ENCODE data around the gene USP25. TPM values are rescaled to one million over a fixed set of nuclear protein-coding genes. Genes with fewer than 3 reads are reported as not detected.

USP25 gene
- total RNA-seq, 5 donors from 2014 or later (not counting 1 experiment from before 2014, with no cell fraction given): 59.8 to 74.2 (median 61.9) TPM

DNA sequence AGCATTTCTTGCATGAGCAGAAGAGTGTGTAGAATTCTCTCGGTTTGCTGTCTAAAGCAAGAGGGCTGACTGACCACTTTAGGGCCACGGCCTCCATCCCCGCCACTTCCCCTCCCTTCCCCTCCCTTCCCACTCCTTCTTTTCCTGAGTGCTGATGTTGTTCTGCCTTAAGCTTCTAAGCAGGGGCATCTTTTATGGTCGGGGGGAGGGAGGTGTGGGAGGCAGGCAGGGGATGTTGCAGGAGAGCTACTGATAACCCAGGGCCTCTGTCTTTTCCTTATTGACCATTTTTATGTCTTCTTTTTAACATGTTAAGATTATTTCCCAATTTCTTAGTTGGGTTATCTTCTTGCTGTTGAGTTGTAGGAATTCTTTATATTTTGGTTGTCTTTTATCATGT lies 15.1 kb downstream of the USP25 start:
- H3K4me3 ChIP-seq (ENCODE audit: control insufficient read depth in 1 of 2, extremely low read depth in 1 of 2, low read length in 1 of 2): no peak overlapping the region
- no peaks in the 10 kb centered on the region for H3K27me3 ChIP-seq (replicated peaks in 1 of 2; ENCODE audit: control insufficient read depth in 2 of 2, extremely low read depth in 1 of 2, insufficient read depth in 2 of 2, low read length in 1 of 2)
- POLR2A ChIA-PET: no interaction called here
- H3K4me3 Mint-ChIP-seq: peak overlapping the region in 1 of 3 donors; percentile 38
- peaks cover 83 to 94% (median 87%) of the 10 kb centered on the region in 3 donors for H3K4me1 Mint-ChIP-seq
- H3K27me3 Mint-ChIP-seq: no peaks in the 10 kb centered on the region
- H3K36me3 Mint-ChIP-seq: peaks cover 31% of the 10 kb centered on the region
- ATAC-seq (replicated peaks in 1 of 4): no peak
- no peaks in the 10 kb centered on the region for H3K9me3 ChIP-seq
- H3K27ac ChIP-seq (ENCODE audit: low read length): no peak overlapping the region
- H3K9me3 Mint-ChIP-seq: no peaks in the 10 kb centered on the region
- peak overlapping the region in 1 of 2 donors; percentile 16 for H3K27ac Mint-ChIP-seq
- H3K4me1 ChIP-seq (ENCODE audit: control insufficient read depth in 1 of 2, extremely low read depth in 1 of 2, insufficient read depth in 2 of 2, low read length in 2 of 2): peaks cover 5 to 35% of the 10 kb centered on the region in 2 experiments
- CTCF ChIA-PET: interaction anchor here in 1 of 2 donors (0.6 kb wide), 1 partner anchor 37 kb away, joined by 3 read pairs; no protein-coding TSS in a partner anchor
- H3K36me3 ChIP-seq (ENCODE audit: control insufficient read depth in 2 of 2, extremely low read depth in 1 of 2, insufficient read depth in 1 of 2, low read length in 1 of 2): no peaks in the 10 kb centered on the region
- no peak for DNase-seq
- WGBS (ENCODE audit: insufficient coverage): no CpG with 5 or more reads among the region's 4 CpGs

DNA sequence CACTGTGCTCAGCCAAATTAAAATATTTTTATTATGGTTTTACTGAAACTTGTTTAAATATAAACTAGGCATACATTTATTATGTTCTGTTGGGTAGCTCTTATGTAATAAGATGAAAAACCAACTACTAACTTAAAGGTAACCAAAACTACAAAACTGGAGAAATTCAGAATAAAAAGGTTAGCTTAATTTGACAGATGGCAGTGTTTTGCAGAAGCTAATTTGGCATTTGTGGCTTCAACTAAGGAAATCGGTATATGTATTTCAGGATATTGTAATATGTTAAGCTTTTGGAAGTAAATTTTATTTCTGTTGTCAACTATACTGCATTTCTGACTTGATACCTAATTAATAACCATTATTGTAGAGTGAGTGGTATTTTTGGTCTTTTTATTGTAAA lies 18.8 kb downstream of the USP25 start:
- WGBS (ENCODE audit: insufficient coverage): no CpG with 5 or more reads among the region's 1 CpG
- Histone ChIP-seq H3K27ac (ENCODE audit: low read length) (no peak overlapping the region), H3K36me3 (ENCODE audit: control insufficient read depth in 2 of 2, extremely low read depth in 1 of 2, insufficient read depth in 1 of 2, low read length in 1 of 2) (no peaks in the 10 kb centered on the region), H3K4me3 (ENCODE audit: control insufficient read depth in 1 of 2, extremely low read depth in 1 of 2, low read length in 1 of 2) (no peak overlapping the region), H3K9me3 (no peaks in the 10 kb centered on the region), H3K27me3 (replicated peaks in 1 of 2; ENCODE audit: control insufficient read depth in 2 of 2, extremely low read depth in 1 of 2, insufficient read depth in 2 of 2, low read length in 1 of 2) (no peaks in the 10 kb centered on the region), H3K4me1 (ENCODE audit: control insufficient read depth in 1 of 2, extremely low read depth in 1 of 2, insufficient read depth in 2 of 2, low read length in 2 of 2) (peaks cover 11 to 34% of the 10 kb centered on the region in 2 experiments)
- no peak for ATAC-seq (replicated peaks in 1 of 4)
- peak overlapping the region in 1 of 3 donors; percentile 58 for H3K4me3 Mint-ChIP-seq
- no peak overlapping the region for H3K27ac Mint-ChIP-seq
- peaks cover 16% of the 10 kb centered on the region for H3K36me3 Mint-ChIP-seq
- ChIA-PET CTCF (interaction anchor here in 1 of 2 donors (1.0 kb wide), 1 partner anchor 73 kb away, joined by 5 read pairs; no protein-coding TSS in a partner anchor), POLR2A (interaction anchor here (0.5 to 1.1 kb wide), 4 partner anchors 36 to 380 kb away, joined by 3 to 4 read pairs (median 4); no protein-coding TSS in a partner anchor)
- DNase-seq: no peak
- no peaks in the 10 kb centered on the region for H3K9me3 Mint-ChIP-seq
- no peaks in the 10 kb centered on the region for H3K27me3 Mint-ChIP-seq
- H3K4me1 Mint-ChIP-seq: peaks cover 77 to 90% (median 80%) of the 10 kb centered on the region in 3 donors

DNA sequence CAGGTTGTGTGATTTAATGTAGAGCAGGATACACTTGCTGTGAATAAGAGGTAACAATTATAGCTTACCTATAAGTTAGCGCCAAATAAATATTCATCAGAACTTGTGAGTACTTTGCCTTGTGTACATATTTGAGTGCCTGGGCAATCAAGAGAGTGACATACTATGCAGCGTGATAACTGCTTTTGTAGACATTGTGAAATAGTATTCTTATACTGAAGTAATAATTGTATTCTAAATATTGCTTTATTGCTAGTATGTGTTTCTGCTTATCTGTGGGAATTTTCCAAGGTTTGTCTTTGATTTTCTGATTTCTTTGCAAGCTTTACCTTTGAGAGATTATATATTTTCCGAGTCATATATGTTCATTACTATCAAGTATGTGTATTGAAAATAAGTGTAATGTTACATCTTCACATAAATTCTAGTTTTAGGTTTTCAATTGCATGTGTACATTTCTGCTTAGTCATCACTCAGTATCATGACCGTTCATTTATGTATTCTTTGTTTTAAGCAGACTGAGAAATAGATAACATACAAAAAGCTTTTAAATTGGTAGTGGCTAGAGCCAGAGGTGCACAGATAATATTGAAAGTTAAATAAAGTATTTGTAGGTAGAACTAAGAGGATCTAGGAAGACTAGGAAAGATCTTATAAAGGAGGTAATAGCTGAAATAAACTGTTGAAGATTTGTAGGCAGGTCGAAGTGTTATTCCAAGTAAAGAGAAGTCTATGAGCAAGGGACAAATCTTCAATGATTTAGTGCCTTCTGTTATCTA lies 19.5 kb downstream of the USP25 start:
- Histone ChIP-seq H3K27ac (ENCODE audit: low read length) (no peak overlapping the region), H3K36me3 (ENCODE audit: control insufficient read depth in 2 of 2, extremely low read depth in 1 of 2, insufficient read depth in 1 of 2, low read length in 1 of 2) (no peaks in the 10 kb centered on the region), H3K4me3 (ENCODE audit: control insufficient read depth in 1 of 2, extremely low read depth in 1 of 2, low read length in 1 of 2) (no peak overlapping the region), H3K4me1 (ENCODE audit: control insufficient read depth in 1 of 2, extremely low read depth in 1 of 2, insufficient read depth in 2 of 2, low read length in 2 of 2) (peaks cover 11 to 27% of the 10 kb centered on the region in 2 experiments), H3K9me3 (no peaks in the 10 kb centered on the region), H3K27me3 (replicated peaks in 1 of 2; ENCODE audit: control insufficient read depth in 2 of 2, extremely low read depth in 1 of 2, insufficient read depth in 2 of 2, low read length in 1 of 2) (no peaks in the 10 kb centered on the region)
- Mint-ChIP-seq H3K4me3 (peak overlapping the region in 1 of 3 donors; percentile 58), H3K9me3 (no peaks in the 10 kb centered on the region), H3K27ac (no peak overlapping the region), H3K36me3 (peaks cover 12% of the 10 kb centered on the region), H3K27me3 (no peaks in the 10 kb centered on the region), H3K4me1 (peaks cover 79 to 88% (median 80%) of the 10 kb centered on the region in 3 donors)
- ChIA-PET POLR2A (interaction anchor here in 1 of 2 donors (1.1 kb wide), 1 partner anchor 35 kb away, joined by 4 read pairs; no protein-coding TSS in a partner anchor), CTCF (no interaction called here)
- WGBS (ENCODE audit: insufficient coverage): no CpG with 5 or more reads among the region's 5 CpGs
- ATAC-seq (replicated peaks in 1 of 4): no peak
- DNase-seq: no peak

DNA sequence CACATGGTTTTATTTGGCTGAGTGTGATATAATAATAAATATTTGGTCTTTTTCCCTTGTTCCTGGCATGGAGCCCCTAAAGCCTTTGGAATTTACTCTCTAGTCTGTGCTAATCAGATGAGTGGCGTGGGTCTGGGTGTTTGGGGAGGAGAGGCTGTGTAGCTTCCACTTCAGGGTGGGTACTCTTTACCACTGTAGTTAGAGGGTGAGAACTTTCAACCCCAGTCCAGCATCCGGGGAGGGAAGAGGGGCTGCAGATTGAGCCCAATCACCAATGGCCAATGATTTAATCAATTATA lies 20.0 kb downstream of the USP25 start:
- Histone ChIP-seq H3K27me3 (replicated peaks in 1 of 2; ENCODE audit: control insufficient read depth in 2 of 2, extremely low read depth in 1 of 2, insufficient read depth in 2 of 2, low read length in 1 of 2) (no peaks in the 10 kb centered on the region), H3K36me3 (ENCODE audit: control insufficient read depth in 2 of 2, extremely low read depth in 1 of 2, insufficient read depth in 1 of 2, low read length in 1 of 2) (no peaks in the 10 kb centered on the region), H3K9me3 (no peaks in the 10 kb centered on the region), H3K27ac (ENCODE audit: low read length) (no peak overlapping the region), H3K4me1 (ENCODE audit: control insufficient read depth in 1 of 2, extremely low read depth in 1 of 2, insufficient read depth in 2 of 2, low read length in 2 of 2) (peaks cover 11 to 22% of the 10 kb centered on the region in 2 experiments), H3K4me3 (ENCODE audit: control insufficient read depth in 1 of 2, extremely low read depth in 1 of 2, low read length in 1 of 2) (no peak overlapping the region)
- no peak for ATAC-seq (replicated peaks in 1 of 4)
- ChIA-PET POLR2A (no interaction called here), CTCF (no interaction called here)
- no CpG with 5 or more reads among the region's 2 CpGs for WGBS (ENCODE audit: insufficient coverage)
- H3K4me3 Mint-ChIP-seq: peak overlapping the region in 1 of 3 donors; percentile 58
- H3K27ac Mint-ChIP-seq: no peak overlapping the region
- no peaks in the 10 kb centered on the region for H3K9me3 Mint-ChIP-seq
- peaks cover 12% of the 10 kb centered on the region for H3K36me3 Mint-ChIP-seq
- no peaks in the 10 kb centered on the region for H3K27me3 Mint-ChIP-seq
- H3K4me1 Mint-ChIP-seq: peaks cover 80 to 89% (median 80%) of the 10 kb centered on the region in 3 donors
- no peak for DNase-seq

DNA sequence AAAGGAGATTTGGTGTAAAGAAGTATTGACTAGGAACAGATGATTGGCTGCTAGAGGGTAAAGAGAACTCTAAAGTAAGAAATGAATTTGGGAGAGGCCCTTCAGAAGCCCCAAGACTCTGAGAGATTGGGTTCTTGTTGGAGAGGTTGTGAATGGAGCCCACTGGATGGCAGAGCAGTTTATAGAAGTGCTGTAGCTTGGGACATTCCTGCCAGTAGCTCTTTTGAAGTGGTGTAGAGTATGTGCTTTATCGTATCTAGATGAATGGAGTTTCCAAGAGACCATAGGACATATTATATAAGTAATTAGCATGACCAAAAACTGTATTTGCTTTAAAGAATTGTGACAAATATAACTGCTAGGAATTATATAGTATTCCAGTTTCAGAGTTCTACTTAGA lies 21.3 kb downstream of the USP25 start:
- Histone ChIP-seq H3K4me3 (ENCODE audit: control insufficient read depth in 1 of 2, extremely low read depth in 1 of 2, low read length in 1 of 2) (no peak overlapping the region), H3K9me3 (no peaks in the 10 kb centered on the region), H3K36me3 (ENCODE audit: control insufficient read depth in 2 of 2, extremely low read depth in 1 of 2, insufficient read depth in 1 of 2, low read length in 1 of 2) (no peaks in the 10 kb centered on the region), H3K27me3 (replicated peaks in 1 of 2; ENCODE audit: control insufficient read depth in 2 of 2, extremely low read depth in 1 of 2, insufficient read depth in 2 of 2, low read length in 1 of 2) (no peaks in the 10 kb centered on the region), H3K4me1 (ENCODE audit: control insufficient read depth in 1 of 2, extremely low read depth in 1 of 2, insufficient read depth in 2 of 2, low read length in 2 of 2) (peaks cover 11 to 22% of the 10 kb centered on the region in 2 experiments), H3K27ac (ENCODE audit: low read length) (no peak overlapping the region)
- Mint-ChIP-seq H3K4me3 (peak overlapping the region in 1 of 3 donors; percentile 58), H3K27me3 (no peaks in the 10 kb centered on the region), H3K27ac (no peak overlapping the region), H3K9me3 (no peaks in the 10 kb centered on the region), H3K36me3 (peaks cover 8% of the 10 kb centered on the region), H3K4me1 (peaks cover 81 to 90% (median 83%) of the 10 kb centered on the region in 3 donors)
- ATAC-seq (replicated peaks in 1 of 4) (no peak), DNase-seq (no peak)
- WGBS (ENCODE audit: insufficient coverage): no CpG with 5 or more reads among the region's 1 CpG
- ChIA-PET POLR2A (no interaction called here), CTCF (interaction anchor here in 1 of 2 donors (0.7 kb wide), 1 partner anchor 110 kb away, joined by 3 read pairs; no protein-coding TSS in a partner anchor)

DNA sequence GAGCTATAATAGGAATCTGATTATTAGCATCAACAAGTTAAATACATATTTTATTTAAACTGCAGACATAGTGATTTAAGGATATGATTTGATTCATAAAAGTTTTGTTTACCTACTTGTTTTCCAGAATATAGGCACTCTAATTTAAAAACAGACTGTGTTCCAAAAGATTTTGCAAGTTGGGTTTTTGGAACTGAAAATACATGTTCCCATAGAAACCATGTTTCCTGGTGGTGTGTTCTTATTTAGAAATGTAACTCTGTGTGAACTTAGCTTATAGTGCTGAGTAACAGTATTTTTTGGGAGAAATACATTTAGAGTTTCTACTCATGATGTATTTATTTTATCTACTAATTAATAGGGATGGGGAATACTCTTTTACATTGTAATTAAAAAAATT lies 21.8 kb downstream of the USP25 start:
- POLR2A ChIA-PET: interaction anchor here in 1 of 2 donors (0.7 kb wide), 1 partner anchor 738 kb away, joined by 3 read pairs; no protein-coding TSS in a partner anchor

More for the DNA sequence above, 21.8 kb downstream of the USP25 start:
- Mint-ChIP-seq H3K27me3 (no peaks in the 10 kb centered on the region), H3K4me1 (peaks cover 83 to 88% (median 85%) of the 10 kb centered on the region in 3 donors), H3K36me3 (peaks cover 8% of the 10 kb centered on the region), H3K27ac (no peak overlapping the region), H3K9me3 (no peaks in the 10 kb centered on the region), H3K4me3 (no peak overlapping the region)
- DNase-seq (no peak), ATAC-seq (replicated peaks in 1 of 4) (no peak)
- H3K36me3 ChIP-seq (ENCODE audit: control insufficient read depth in 2 of 2, extremely low read depth in 1 of 2, insufficient read depth in 1 of 2, low read length in 1 of 2): no peaks in the 10 kb centered on the region
- no peak overlapping the region for H3K27ac ChIP-seq (ENCODE audit: low read length)
- no peaks in the 10 kb centered on the region for H3K27me3 ChIP-seq (replicated peaks in 1 of 2; ENCODE audit: control insufficient read depth in 2 of 2, extremely low read depth in 1 of 2, insufficient read depth in 2 of 2, low read length in 1 of 2)
- CTCF ChIA-PET: no interaction called here
- H3K9me3 ChIP-seq: no peaks in the 10 kb centered on the region
- H3K4me1 ChIP-seq (ENCODE audit: control insufficient read depth in 1 of 2, extremely low read depth in 1 of 2, insufficient read depth in 2 of 2, low read length in 2 of 2): peaks cover 11 to 22% of the 10 kb centered on the region in 2 experiments
- no peak overlapping the region for H3K4me3 ChIP-seq (ENCODE audit: control insufficient read depth in 1 of 2, extremely low read depth in 1 of 2, low read length in 1 of 2)

Measured in T-cell (primary cell).